ENCODE results near the gene ASPG.

ASPG gene

GRCh38 chr14:104076743-104077142 is 8.8 kb upstream of the ASPG start:
- DNase-seq, result no peak

GRCh38 chr14:104078031-104078455 is 7.5 kb upstream of the ASPG start:
- peak; percentile 79 for DNase-seq

- DNase-seq, result no peak
These were observed 4.9 kb upstream of the ASPG start for GRCh38 chr14:104080376-104081260.

GRCh38 chr14:104081261-104081835 is 4.2 kb upstream of the ASPG start:
- no peak for DNase-seq

GRCh38 chr14:104081951-104082464 is 3.5 kb upstream of the ASPG start:
- DNase-seq, result no peak

GRCh38 chr14:104082807-104083206 is 2.7 kb upstream of the ASPG start:
- no peak for DNase-seq

GRCh38 chr14:104084251-104085002 is 1.1 kb upstream of the ASPG start:
- no peak for DNase-seq

- DNase-seq, result no peak
These were observed 345 bp downstream of the ASPG start for GRCh38 chr14:104085889-104086201.

- no peak for DNase-seq
These were observed 735 bp downstream of the ASPG start for GRCh38 chr14:104086210-104086660.

- no peak for DNase-seq
These were observed 1.4 kb downstream of the ASPG start for GRCh38 chr14:104086661-104087461.

GRCh38 chr14:104087505-104087904 is 2.0 kb downstream of the ASPG start:
- no peak for DNase-seq

GRCh38 chr14:104087981-104088850 is 2.7 kb downstream of the ASPG start:
- DNase-seq, result no peak

GRCh38 chr14:104090071-104090748 is 4.7 kb downstream of the ASPG start:
- DNase-seq, result no peak

GRCh38 chr14:104091061-104091926 is 5.8 kb downstream of the ASPG start:
- DNase-seq, result no peak

GRCh38 chr14:104091927-104092771 is 6.6 kb downstream of the ASPG start:
- no peak for DNase-seq

- no peak for DNase-seq
These were observed 7.4 kb downstream of the ASPG start for GRCh38 chr14:104092931-104093365.

- no peak for DNase-seq
These were observed 8.0 kb downstream of the ASPG start for GRCh38 chr14:104093366-104094055.

GRCh38 chr14:104094056-104094708 is 8.7 kb downstream of the ASPG start:
- no peak for DNase-seq

Data from T-helper 9 cell (primary cell).